Astrocyte (in vitro differentiated cells and primary cell): Measurements from ENCODE around the gene GDF10.

ENCODE experiments used
- EZH2 ChIP-seq: IDR thresholded peaks from 2 replicates; pipeline ENCODE4 v1.6.1; 2012; ENCODE audit warnings: mild to moderate bottlenecking, low read length, inconsistent platforms; ENCODE audit not compliant: insufficient read depth
- TF ChIP-seq, protein P1 (sequence below): IDR thresholded peaks from 2 replicates; pipeline ENCODE4 v1.5.1; 2011; ENCODE audit warnings: low read depth, mild to moderate bottlenecking, inconsistent platforms, low read length, moderate library complexity; ENCODE audit not compliant: insufficient read depth

DNA sequence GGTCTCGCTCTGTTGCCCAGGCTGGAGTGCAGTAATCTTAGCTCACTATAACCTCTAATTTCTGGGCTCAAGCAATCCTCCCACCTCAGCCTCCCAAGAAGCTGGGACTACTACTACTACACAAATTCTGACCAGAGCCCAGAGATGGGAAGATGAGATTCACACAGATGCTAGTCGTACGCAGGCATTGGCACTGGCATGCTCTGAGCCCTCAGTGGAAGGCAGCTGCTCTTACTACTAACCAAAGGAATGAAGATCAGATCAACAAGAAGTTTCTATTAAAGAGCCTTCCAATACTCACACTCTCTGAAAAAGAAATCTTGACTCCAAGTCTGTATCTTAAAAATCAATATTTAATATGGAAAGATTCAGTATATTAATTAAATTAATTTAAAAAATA, 32.9 kb downstream of the GDF10 start:
- TF ChIP-seq, protein P1, sequence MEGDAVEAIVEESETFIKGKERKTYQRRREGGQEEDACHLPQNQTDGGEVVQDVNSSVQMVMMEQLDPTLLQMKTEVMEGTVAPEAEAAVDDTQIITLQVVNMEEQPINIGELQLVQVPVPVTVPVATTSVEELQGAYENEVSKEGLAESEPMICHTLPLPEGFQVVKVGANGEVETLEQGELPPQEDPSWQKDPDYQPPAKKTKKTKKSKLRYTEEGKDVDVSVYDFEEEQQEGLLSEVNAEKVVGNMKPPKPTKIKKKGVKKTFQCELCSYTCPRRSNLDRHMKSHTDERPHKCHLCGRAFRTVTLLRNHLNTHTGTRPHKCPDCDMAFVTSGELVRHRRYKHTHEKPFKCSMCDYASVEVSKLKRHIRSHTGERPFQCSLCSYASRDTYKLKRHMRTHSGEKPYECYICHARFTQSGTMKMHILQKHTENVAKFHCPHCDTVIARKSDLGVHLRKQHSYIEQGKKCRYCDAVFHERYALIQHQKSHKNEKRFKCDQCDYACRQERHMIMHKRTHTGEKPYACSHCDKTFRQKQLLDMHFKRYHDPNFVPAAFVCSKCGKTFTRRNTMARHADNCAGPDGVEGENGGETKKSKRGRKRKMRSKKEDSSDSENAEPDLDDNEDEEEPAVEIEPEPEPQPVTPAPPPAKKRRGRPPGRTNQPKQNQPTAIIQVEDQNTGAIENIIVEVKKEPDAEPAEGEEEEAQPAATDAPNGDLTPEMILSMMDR = no peak
- TF ChIP-seq EZH2 = no peak
